Neural crest cell (in vitro differentiated cells): Measurements from ENCODE around the gene MYG1. TPM values are rescaled to one million over a fixed set of nuclear protein-coding genes. Genes with fewer than 3 reads are reported as not detected.
"Not testable (repeated sequence)": the region's sequence is repeated elsewhere in the genome, so short reads cannot be mapped to it uniquely, and the experiment has no call there.

Experiments
- DNase-seq: peaks from one replicate; pipeline ENCODE4 v3.0.0; 2021; ENCODE audit warnings: low read depth, mixed read lengths, low spot score
- H3K27ac Mint-ChIP-seq: one replicate; pipeline ENCODE4 v1.8.0; 2021; ENCODE audit warnings: mild to moderate bottlenecking, mixed read lengths; ENCODE audit not compliant: unreplicated experiment
- H3K27me3 Mint-ChIP-seq: 2 replicates; pipeline ENCODE4 v1.8.0; 2021; ENCODE audit warnings: low read depth, mild to moderate bottlenecking, mixed read lengths
- H3K36me3 Mint-ChIP-seq: 2 replicates; pipeline ENCODE4 v1.8.0; 2021; ENCODE audit warnings: low read depth, mild to moderate bottlenecking, mixed read lengths
- H3K4me1 Mint-ChIP-seq: 2 replicates; pipeline ENCODE4 v1.8.0; 2021; ENCODE audit warnings: mixed read lengths
- H3K4me3 Mint-ChIP-seq: one replicate; pipeline ENCODE4 v1.8.0; 2021; ENCODE audit warnings: mild to moderate bottlenecking, mixed read lengths
- H3K9me3 Mint-ChIP-seq: 2 replicates; pipeline ENCODE4 v1.8.0; 2021; ENCODE audit warnings: mixed read lengths
- total RNA-seq: library from RNA; stranded (reverse); gene quantifications from 2 replicates; pipeline ENCODE4 v1.2.1, GENCODE V29; 2021
- TF ChIP-seq, protein P1 (sequence below): fragments of 200-600 bp; sonication (generic); conservative IDR thresholded peaks from 2 replicates; pipeline ENCODE4 v1.5.0; 2021; ENCODE audit warnings: antibody characterized with exemption, mild to moderate bottlenecking

Gene MYG1
- total RNA-seq, 1 donor from 2014 or later, result 72.7 TPM

DNA sequence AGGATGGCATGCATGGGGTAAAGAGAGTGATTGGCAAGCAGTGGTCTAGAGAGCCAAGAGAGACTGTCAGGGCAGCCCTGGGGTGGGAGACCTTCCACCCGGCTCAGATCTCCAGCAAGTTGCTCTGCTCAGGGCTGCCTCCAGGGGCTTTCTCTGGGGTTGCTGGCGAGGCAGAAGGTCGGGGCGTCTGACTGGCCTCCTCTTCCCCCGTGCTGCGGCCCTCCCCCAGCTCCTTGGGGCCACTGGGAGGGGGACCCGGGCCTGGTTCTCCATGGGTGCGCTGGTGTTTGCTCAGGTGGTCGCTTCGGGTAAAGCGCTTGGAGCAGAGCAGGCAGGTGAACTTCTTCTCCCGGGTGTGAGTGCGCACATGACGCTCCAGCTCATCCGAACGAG is 28.5 kb downstream of the MYG1 start:
- Mint-ChIP-seq H3K4me1 (peaks cover 27% of the 10 kb centered on the region), H3K36me3 (no peaks in the 10 kb centered on the region), H3K9me3 (no peaks in the 10 kb centered on the region), H3K27me3 (peaks cover 5% of the 10 kb centered on the region), H3K27ac (no peak overlapping the region), H3K4me3 (peak overlapping the region; percentile 56)
- DNase-seq, result no peak
- TF ChIP-seq, protein P1, sequence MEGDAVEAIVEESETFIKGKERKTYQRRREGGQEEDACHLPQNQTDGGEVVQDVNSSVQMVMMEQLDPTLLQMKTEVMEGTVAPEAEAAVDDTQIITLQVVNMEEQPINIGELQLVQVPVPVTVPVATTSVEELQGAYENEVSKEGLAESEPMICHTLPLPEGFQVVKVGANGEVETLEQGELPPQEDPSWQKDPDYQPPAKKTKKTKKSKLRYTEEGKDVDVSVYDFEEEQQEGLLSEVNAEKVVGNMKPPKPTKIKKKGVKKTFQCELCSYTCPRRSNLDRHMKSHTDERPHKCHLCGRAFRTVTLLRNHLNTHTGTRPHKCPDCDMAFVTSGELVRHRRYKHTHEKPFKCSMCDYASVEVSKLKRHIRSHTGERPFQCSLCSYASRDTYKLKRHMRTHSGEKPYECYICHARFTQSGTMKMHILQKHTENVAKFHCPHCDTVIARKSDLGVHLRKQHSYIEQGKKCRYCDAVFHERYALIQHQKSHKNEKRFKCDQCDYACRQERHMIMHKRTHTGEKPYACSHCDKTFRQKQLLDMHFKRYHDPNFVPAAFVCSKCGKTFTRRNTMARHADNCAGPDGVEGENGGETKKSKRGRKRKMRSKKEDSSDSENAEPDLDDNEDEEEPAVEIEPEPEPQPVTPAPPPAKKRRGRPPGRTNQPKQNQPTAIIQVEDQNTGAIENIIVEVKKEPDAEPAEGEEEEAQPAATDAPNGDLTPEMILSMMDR, result no peak

DNA sequence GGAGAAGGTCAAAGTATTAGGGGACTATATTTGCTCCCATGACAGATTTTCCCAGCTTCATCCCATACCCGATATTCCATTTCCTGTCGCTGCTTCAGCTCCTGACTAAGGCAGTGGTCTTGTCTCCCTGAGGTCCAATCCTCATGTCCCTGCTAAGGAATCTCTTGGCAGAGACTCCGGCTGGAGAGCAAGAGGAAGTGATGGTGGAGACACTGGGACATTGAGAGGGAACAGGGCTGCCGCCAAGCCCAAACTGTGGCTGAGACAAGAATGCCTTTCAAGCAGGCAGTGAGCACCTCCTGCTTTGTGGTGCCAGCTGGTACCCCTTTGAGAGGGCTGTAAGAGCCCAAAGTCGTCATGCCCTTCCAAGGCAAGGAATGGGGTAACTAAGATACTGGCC is 31.2 kb downstream of the MYG1 start:
- H3K27me3 Mint-ChIP-seq, result peaks cover 5% of the 10 kb centered on the region

DNA sequence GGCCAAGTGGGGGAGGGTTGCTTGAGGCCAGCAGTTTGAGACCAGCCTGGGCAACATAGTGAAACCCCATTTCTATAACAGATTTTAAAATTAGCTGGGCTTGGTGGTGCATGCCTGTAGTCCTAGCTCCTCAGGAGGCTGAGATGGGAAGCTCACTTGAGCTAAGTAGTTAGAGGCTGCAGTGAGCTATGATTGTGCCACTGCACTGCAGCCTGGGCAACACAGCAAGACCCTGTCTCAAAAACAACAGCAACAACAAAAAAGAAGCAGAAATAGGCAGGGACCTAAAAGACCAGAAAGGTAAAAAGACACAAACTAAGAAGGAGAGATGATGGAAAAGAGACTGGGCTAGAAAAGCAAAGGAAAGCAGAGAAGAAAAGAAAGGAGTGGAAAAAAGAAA is 32.8 kb downstream of the MYG1 start:
- H3K4me1 Mint-ChIP-seq, H3K27ac Mint-ChIP-seq, H3K4me3 Mint-ChIP-seq, DNase-seq, H3K27me3 Mint-ChIP-seq, H3K9me3 Mint-ChIP-seq, H3K36me3 Mint-ChIP-seq: not testable (repeated sequence)

More for the DNA sequence above, 31.2 kb downstream of the MYG1 start:
- TF ChIP-seq, protein P1, result no peak
- no peak overlapping the region for H3K4me3 Mint-ChIP-seq
- no peaks in the 10 kb centered on the region for H3K36me3 Mint-ChIP-seq
- peaks cover 15% of the 10 kb centered on the region for H3K4me1 Mint-ChIP-seq
- H3K9me3 Mint-ChIP-seq, result no peaks in the 10 kb centered on the region
- DNase-seq, result no peak
- no peak overlapping the region for H3K27ac Mint-ChIP-seq

DNA sequence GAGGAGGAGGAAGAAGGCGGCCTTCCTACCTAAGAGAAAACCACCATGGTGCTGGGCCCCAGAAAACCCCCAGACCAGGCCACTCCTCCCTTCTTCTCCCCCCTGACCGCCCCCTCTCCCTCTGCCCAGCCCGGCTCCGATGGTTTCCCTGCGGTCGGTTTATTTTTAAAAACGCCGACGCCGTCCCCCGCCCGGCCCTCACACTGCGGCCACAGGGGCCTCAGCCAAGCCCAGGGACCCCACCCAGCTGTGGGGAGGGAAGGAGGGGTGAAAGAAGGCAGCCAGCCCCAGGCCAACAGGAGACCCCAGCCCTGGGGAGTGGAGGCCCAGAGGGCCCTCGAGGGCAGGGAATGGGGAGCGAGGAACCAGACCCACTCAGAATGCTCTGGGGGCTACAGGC is 33.2 kb downstream of the MYG1 start:
- H3K4me3 Mint-ChIP-seq, result no peak overlapping the region
- peaks cover under 1% of the 10 kb centered on the region for H3K27me3 Mint-ChIP-seq
- no peak for DNase-seq

DNA sequence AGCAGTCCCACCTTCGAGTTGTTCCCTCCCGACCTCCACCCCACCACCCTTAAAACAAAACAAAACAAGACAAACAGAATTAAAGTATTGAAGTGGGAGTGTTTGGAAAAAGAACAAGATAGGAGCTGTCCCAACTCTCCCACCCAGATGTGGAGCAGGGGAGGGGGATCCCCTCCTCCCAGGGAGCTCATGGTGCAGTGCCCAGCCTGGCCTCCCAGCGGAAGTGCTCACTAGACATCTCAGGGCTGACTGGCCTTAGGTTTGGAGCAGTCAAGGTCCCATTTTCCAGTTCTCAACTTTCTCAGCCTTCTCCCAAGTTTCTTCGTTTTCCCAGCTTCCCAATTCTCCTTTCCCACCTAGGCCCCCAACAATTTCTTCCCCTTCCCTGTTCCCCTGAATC is 33.8 kb downstream of the MYG1 start:
- DNase-seq, result no peak
- H3K27ac Mint-ChIP-seq, result no peak overlapping the region
- no peak overlapping the region for H3K4me3 Mint-ChIP-seq
- H3K36me3 Mint-ChIP-seq, result no peaks in the 10 kb centered on the region
- peaks cover 5% of the 10 kb centered on the region for H3K4me1 Mint-ChIP-seq
- TF ChIP-seq, protein P1, result no peak
- peaks cover 4% of the 10 kb centered on the region for H3K27me3 Mint-ChIP-seq
- no peaks in the 10 kb centered on the region for H3K9me3 Mint-ChIP-seq

More for the DNA sequence above, 33.2 kb downstream of the MYG1 start:
- Mint-ChIP-seq H3K4me1 (peaks cover 4% of the 10 kb centered on the region), H3K36me3 (no peaks in the 10 kb centered on the region), H3K9me3 (no peaks in the 10 kb centered on the region), H3K27ac (no peak overlapping the region)
- TF ChIP-seq, protein P1, result no peak

DNA sequence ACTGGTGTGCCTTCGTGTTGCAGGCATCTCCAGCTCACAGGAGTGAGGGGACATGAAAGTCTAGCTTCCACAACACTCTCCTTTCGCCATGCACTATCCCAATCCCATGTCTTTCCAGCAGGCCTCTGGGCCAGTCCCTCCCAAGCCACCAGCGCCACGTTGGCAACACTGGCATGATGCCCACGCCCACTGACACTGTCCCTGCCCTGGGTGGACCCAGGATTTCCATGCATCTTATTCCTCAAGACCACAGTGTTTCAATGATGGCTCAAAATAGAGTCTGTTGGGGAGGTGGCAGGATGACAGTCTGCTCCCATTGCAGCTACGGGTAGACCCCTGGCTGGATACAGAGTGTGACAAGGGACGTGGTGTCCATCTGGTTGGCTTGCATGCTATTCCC is 34.4 kb downstream of the MYG1 start:
- Mint-ChIP-seq H3K36me3 (no peaks in the 10 kb centered on the region), H3K4me1 (peaks cover 5% of the 10 kb centered on the region), H3K27me3 (peaks cover 6% of the 10 kb centered on the region), H3K4me3 (no peak overlapping the region), H3K9me3 (no peaks in the 10 kb centered on the region), H3K27ac (no peak overlapping the region)
- TF ChIP-seq, protein P1, result no peak
- DNase-seq, result no peak
